ENCODE results near the gene SLC12A4. TPM values are rescaled to one million over a fixed set of nuclear protein-coding genes. Genes with fewer than 3 reads are reported as not detected.

The SLC12A4 gene
- total and polyA plus RNA-seq, 2 of the 13 experiments (the other 11 are each of a cell fraction or from before 2014, with no cell fraction given): 65.1 to 84.3 TPM

GRCh38 chr16:67966549-67967182 lies 1.8 kb downstream of the SLC12A4 start (continued):
- 0 out of 2 replicates have a peak, but pooled peaks have one; percentile 24 for TF ChIP-seq TFDP2 (CRISPR knock-in tag; IDR thresholded peaks at IDR 0.05)
- no peak for TF ChIP-seq TP53 (CRISPR knock-in tag; conservative IDR thresholded peaks at IDR 0.05)
- TF ChIP-seq MLX (CRISPR knock-in tag; IDR thresholded peaks at IDR 0.05): no peak
- TF ChIP-seq ZFP62 (CRISPR knock-in tag; IDR thresholded peaks at IDR 0.05): no peak
- TF ChIP-seq ZNF367 (CRISPR knock-in tag; IDR thresholded peaks at IDR 0.05; ENCODE audit: borderline replicate concordance): no peak
- TF ChIP-seq SP4 (CRISPR knock-in tag; IDR thresholded peaks at IDR 0.05): no peak
- TF ChIP-seq ATF3 (CRISPR knock-in tag; IDR thresholded peaks at IDR 0.05): 0 out of 2 replicates have a peak, but pooled peaks have one; percentile 4
- 0 out of 2 replicates have a peak, but pooled peaks have one; percentile 46 for TF ChIP-seq TGIF2 (CRISPR knock-in tag; IDR thresholded peaks at IDR 0.05)
- 0 out of 2 replicates have a peak, but pooled peaks have one; percentile 16 for TF ChIP-seq TARDBP (CRISPR knock-in tag; IDR thresholded peaks at IDR 0.05)
- TF ChIP-seq ZMAT3 (CRISPR knock-in tag; conservative IDR thresholded peaks at IDR 0.05): no peak
- no peak for TF ChIP-seq ZNF782 (CRISPR knock-in tag; IDR thresholded peaks at IDR 0.05; ENCODE audit: borderline replicate concordance)
- TF ChIP-seq ARID5B (CRISPR knock-in tag; IDR thresholded peaks at IDR 0.05): 0 out of 2 replicates have a peak, but pooled peaks have one; percentile 7
- 0 out of 2 replicates have a peak, but pooled peaks have one; percentile 26 for TF ChIP-seq KLF6 (CRISPR knock-in tag; IDR thresholded peaks at IDR 0.05)
- 0 out of 2 replicates have a peak, but pooled peaks have one; percentile 31 for TF ChIP-seq ZNF142 (CRISPR knock-in tag; IDR thresholded peaks at IDR 0.05)
- peak; percentile 19; the same call in 1 of the 2 replicates for TF ChIP-seq KMT2A (CRISPR knock-in tag; IDR thresholded peaks at IDR 0.05)
- TF ChIP-seq SUZ12 (IDR thresholded peaks at IDR 0.05; ENCODE audit: low read depth, low read length): no peak
- 0 out of 2 replicates have a peak, but pooled peaks have one; percentile 14 for TF ChIP-seq JUN (CRISPR knock-in tag; IDR thresholded peaks at IDR 0.05)
- TF ChIP-seq NPAS2 (CRISPR knock-in tag; IDR thresholded peaks at IDR 0.05; ENCODE audit: borderline replicate concordance): no peak
